T-cell (primary cell): ENCODE results near the gene C20orf96. TPM values are rescaled to one million over a fixed set of nuclear protein-coding genes. Genes with fewer than 3 reads are reported as not detected.

Experiments
- ATAC-seq, 4 experiments: fragments of 200-7000 bp in 3 of 4; fragments of 150-1000 bp in 1 of 4; cut with Tn5 transposase; replicated peaks in 1 of 4; 1 replicate in 3 of 4; 2 replicates in 1 of 4; pipeline ENCODE4 v1.10.0; 2021; ENCODE audit warnings: moderate library complexity in 3 of 4, mild to moderate bottlenecking in 2 of 4, moderate number of reproducible peaks in 1 of 4
- CTCF ChIA-PET, 2 donors: fragments of 300-600 bp; sonication (Branson Sonifier 250); formaldehyde crosslinking; loops; one replicate each; lab custom pipeline; 2022; ENCODE audit warnings: antibody characterized with exemption in 2 of 2; lab: Charles Lee
- POLR2A ChIA-PET, 2 donors: fragments of 300-600 bp; sonication (Branson Sonifier 250); formaldehyde crosslinking; loops; one replicate each; lab custom pipeline; 2022; ENCODE audit warnings: antibody characterized with exemption in 2 of 2; lab: Charles Lee
- DNase-seq, 35 experiments: peaks; one replicate each; pipeline versions ENCODE4 v3.0.0 to v3.0.0-alpha.2; 2013 to 2023
- H3K27ac ChIP-seq: one replicate; pipeline ENCODE4 v1.5.1; 2013; ENCODE audit warnings: low read length
- H3K27me3 ChIP-seq, 2 experiments: replicated peaks in 1 of 2; 1 replicate in 1 of 2; 2 replicates in 1 of 2; pipeline versions ENCODE4 v1.6.1 to v1.7.0; 2013; ENCODE audit warnings: low read length in 1 of 2, mixed read lengths in 1 of 2; ENCODE audit not compliant: control insufficient read depth in 2 of 2, insufficient read depth in 2 of 2; ENCODE audit errors: extremely low read depth in 1 of 2
- H3K36me3 ChIP-seq, 2 donors: 1 replicate in 1 of 2; 2 replicates in 1 of 2; pipeline versions ENCODE4 v1.6.1 to v1.7.0; 2013; ENCODE audit warnings: low read length in 1 of 2; ENCODE audit not compliant: control insufficient read depth in 2 of 2, insufficient read depth in 1 of 2; ENCODE audit errors: extremely low read depth in 1 of 2
- H3K4me1 ChIP-seq, 2 experiments: 1 replicate in 1 of 2; 2 replicates in 1 of 2; pipeline versions ENCODE4 v1.6.1 to v1.7.0; 2013; ENCODE audit warnings: low read length in 2 of 2, mixed read lengths in 1 of 2; ENCODE audit not compliant: insufficient read depth in 2 of 2, control insufficient read depth in 1 of 2; ENCODE audit errors: extremely low read depth in 1 of 2
- H3K4me3 ChIP-seq, 2 donors: 1 replicate in 1 of 2; 2 replicates in 1 of 2; pipeline versions ENCODE4 v1.5.1 to v1.7.0; 2013; ENCODE audit warnings: mild to moderate bottlenecking in 2 of 2, low read length in 1 of 2, moderate library complexity in 1 of 2; ENCODE audit not compliant: control insufficient read depth in 1 of 2; ENCODE audit errors: extremely low read depth in 1 of 2
- H3K9me3 ChIP-seq: 2 replicates; pipeline ENCODE4 v1.7.0; 2013
- H3K27ac Mint-ChIP-seq, 2 donors: one replicate each; pipeline ENCODE4 v1.8.0; 2020 to 2021; ENCODE audit warnings: mild to moderate bottlenecking in 2 of 2, mixed read lengths in 2 of 2
- H3K27me3 Mint-ChIP-seq, 2 donors: one replicate each; pipeline ENCODE4 v1.8.0; 2021 to 2022; ENCODE audit warnings: mixed read lengths in 2 of 2
- H3K36me3 Mint-ChIP-seq: one replicate; pipeline ENCODE4 v1.8.0; 2021; ENCODE audit warnings: mixed read lengths
- H3K4me1 Mint-ChIP-seq, 3 donors: one replicate each; pipeline ENCODE4 v1.8.0; 2020 to 2022; ENCODE audit warnings: mixed read lengths in 3 of 3, mild to moderate bottlenecking in 1 of 3
- H3K4me3 Mint-ChIP-seq, 3 donors: one replicate each; pipeline ENCODE4 v1.8.0; 2020 to 2022; ENCODE audit warnings: mild to moderate bottlenecking in 3 of 3, mixed read lengths in 3 of 3, moderate library complexity in 3 of 3
- H3K9me3 Mint-ChIP-seq, 3 donors: one replicate each; pipeline ENCODE4 v1.8.0; 2020 to 2022; ENCODE audit warnings: mixed read lengths in 3 of 3
- WGBS: methylation state at CpG from one replicate; pipeline ENCODE4 v1.1.5; 2013; ENCODE audit warnings: missing lambda C conversion rate; ENCODE audit not compliant: insufficient coverage; 5-methylcytosine and 5-hydroxymethylcytosine counted together
- total RNA-seq, 35 experiments: library from RNA in 6 of 35; stranded (reverse) in 6 of 35; fragments of 120-200 nt in 1 of 35; gene quantifications; one replicate each; pipeline versions ENCODE4 v1.2.1 to v1.2.4 and lab custom pipeline; 2013 to 2026

Gene C20orf96
- total RNA-seq, 5 donors from 2014 or later (not counting 1 experiment from before 2014, with no cell fraction given), result 2.5 to 3.2 (median 2.8) TPM

GRCh38 chr20:325045-325888, 34.7 kb upstream of the C20orf96 start, which contains the start of gene SOX12:
SOX12 (plus strand) TSS chr20:325552; CDS start chr20:325925, 373 bp downstream.
- H3K4me3 Mint-ChIP-seq, result peak within 1 kb of the TSS; percentile 84 to 90 (median 87)

GRCh38 chr20:324177-325044, 33.9 kb upstream of the C20orf96 start:
- peak overlapping the region; percentile 84 to 90 (median 87) for H3K4me3 Mint-ChIP-seq
- H3K4me1 Mint-ChIP-seq, result peaks cover 22 to 25% (median 24%) of the 10 kb centered on the region in 3 donors
- CTCF ChIA-PET, result interaction anchor here in 1 of 2 donors (0.6 to 2.5 kb wide), 7 partner anchors 10 to 505 kb away, joined by 3 to 11 read pairs (median 3); no protein-coding TSS in a partner anchor
- peaks cover 7 to 42% of the 10 kb centered on the region in 2 experiments for H3K4me1 ChIP-seq
- H3K27ac ChIP-seq, result peak overlapping the region; percentile 62
- no peaks in the 10 kb centered on the region for H3K36me3 ChIP-seq
- peaks cover 3% of the 10 kb centered on the region for H3K36me3 Mint-ChIP-seq
- ATAC-seq (peak; percentile 58 to 62 (median 61)), DNase-seq (peak; percentile 61 to 92 (median 81))
- no peaks in the 10 kb centered on the region for H3K9me3 Mint-ChIP-seq
- no peaks in the 10 kb centered on the region for H3K9me3 ChIP-seq
- under 1% methylated on average over 54 of the region's 69 CpGs for WGBS
- peak overlapping the region; percentile 81 to 90 for H3K27ac Mint-ChIP-seq
- no peaks in the 10 kb centered on the region for H3K27me3 Mint-ChIP-seq
- POLR2A ChIA-PET, result interaction anchor here (0.7 to 0.8 kb wide), 2 partner anchors 14 to 26 kb away, joined by 4 to 5 read pairs; no protein-coding TSS in a partner anchor
- H3K27me3 ChIP-seq, result no peaks in the 10 kb centered on the region
- peak overlapping the region; percentile 73 to 84 for H3K4me3 ChIP-seq

More at GRCh38 chr20:325045-325888, 34.7 kb upstream of the C20orf96 start, which contains the start of gene SOX12:
- DNase-seq (peak; percentile 90 to 98 (median 95)), ATAC-seq (peak; percentile 75 to 79 (median 78))
- H3K4me3 ChIP-seq, result peak within 1 kb of the TSS; percentile 73 to 84
- Mint-ChIP-seq H3K27me3 (no peaks in the 10 kb centered on the region), H3K27ac (peak within 1 kb of the TSS; percentile 81 to 90), H3K36me3 (peaks cover 3% of the 10 kb centered on the region), H3K9me3 (no peaks in the 10 kb centered on the region), H3K4me1 (peaks cover 28 to 32% (median 29%) of the 10 kb centered on the region in 3 donors)
- ChIA-PET CTCF (interaction anchor here in 1 of 2 donors (0.6 to 2.1 kb wide), 4 partner anchors 26 to 505 kb away, joined by 3 to 11 read pairs (median 3); no protein-coding TSS in a partner anchor), POLR2A (interaction anchor here in 1 of 2 donors (0.8 kb wide), 1 partner anchor 15 kb away, joined by 4 read pairs; no protein-coding TSS in a partner anchor)
- no peaks in the 10 kb centered on the region for H3K9me3 ChIP-seq
- H3K27ac ChIP-seq, result peak within 1 kb of the TSS; percentile 62
- H3K36me3 ChIP-seq, result no peaks in the 10 kb centered on the region
- no peaks in the 10 kb centered on the region for H3K27me3 ChIP-seq
- peaks cover 12 to 42% of the 10 kb centered on the region in 2 experiments for H3K4me1 ChIP-seq
- WGBS, result under 1% methylated on average over 93 of the region's 106 CpGs

- POLR2A ChIA-PET, result no interaction called here
- CTCF ChIA-PET, result no interaction called here
- Histone ChIP-seq H3K4me1 (no peaks in the 10 kb centered on the region), H3K4me3 (no peak overlapping the region), H3K27me3 (no peaks in the 10 kb centered on the region), H3K9me3 (no peaks in the 10 kb centered on the region), H3K36me3 (no peaks in the 10 kb centered on the region), H3K27ac (no peak overlapping the region)
- Mint-ChIP-seq H3K4me1 (peaks cover 0 to 2% (median 0%) of the 10 kb centered on the region in 3 donors), H3K27ac (no peak overlapping the region), H3K9me3 (no peaks in the 10 kb centered on the region), H3K27me3 (no peaks in the 10 kb centered on the region), H3K4me3 (no peak overlapping the region), H3K36me3 (peaks cover 7% of the 10 kb centered on the region)
- no peak for DNase-seq
- no peak for ATAC-seq
- WGBS, result 100% methylated on average over 2 of the region's 2 CpGs
Measured at GRCh38 chr20:316316-317068, 25.9 kb upstream of the C20orf96 start.

- Histone ChIP-seq H3K4me3 (no peak overlapping the region), H3K27me3 (peaks cover 0 to 5% of the 10 kb centered on the region in 2 experiments), H3K4me1 (peaks cover 0 to 9% of the 10 kb centered on the region in 2 experiments), H3K36me3 (no peaks in the 10 kb centered on the region), H3K27ac (no peak overlapping the region), H3K9me3 (no peaks in the 10 kb centered on the region)
- Mint-ChIP-seq H3K27ac (no peak overlapping the region), H3K4me3 (no peak overlapping the region), H3K27me3 (no peaks in the 10 kb centered on the region), H3K4me1 (peaks cover 15% of the 10 kb centered on the region in 3 donors), H3K9me3 (no peaks in the 10 kb centered on the region), H3K36me3 (peaks cover 4% of the 10 kb centered on the region)
- DNase-seq (no peak), ATAC-seq (no peak)
- ChIA-PET CTCF (no interaction called here), POLR2A (no interaction called here)
Measured at GRCh38 chr20:313948-314347, 23.4 kb upstream of the C20orf96 start.

- no CpG with 5 or more reads among the region's 5 CpGs for WGBS
- H3K27ac ChIP-seq, result no peak overlapping the region
- Mint-ChIP-seq H3K4me1 (peaks cover 15% of the 10 kb centered on the region in 3 donors), H3K27ac (no peak overlapping the region), H3K36me3 (peaks cover 4% of the 10 kb centered on the region), H3K4me3 (no peak overlapping the region), H3K9me3 (no peaks in the 10 kb centered on the region), H3K27me3 (no peaks in the 10 kb centered on the region)
- peaks cover 0 to 9% of the 10 kb centered on the region in 2 experiments for H3K4me1 ChIP-seq
- H3K36me3 ChIP-seq, result no peaks in the 10 kb centered on the region
- H3K27me3 ChIP-seq, result peaks cover 0 to 5% of the 10 kb centered on the region in 2 experiments
- H3K9me3 ChIP-seq, result no peaks in the 10 kb centered on the region
- ATAC-seq (no peak), DNase-seq (no peak)
- POLR2A ChIA-PET, result interaction anchor here in 1 of 2 donors (0.6 kb wide), 1 partner anchor 43 kb away, joined by 4 read pairs; no protein-coding TSS in a partner anchor
- CTCF ChIA-PET, result no interaction called here
- no peak overlapping the region for H3K4me3 ChIP-seq
Measured at GRCh38 chr20:313402-313801, 22.9 kb upstream of the C20orf96 start.
